ENCODE data around the gene ZNF346.

The ZNF346 gene, protein sequence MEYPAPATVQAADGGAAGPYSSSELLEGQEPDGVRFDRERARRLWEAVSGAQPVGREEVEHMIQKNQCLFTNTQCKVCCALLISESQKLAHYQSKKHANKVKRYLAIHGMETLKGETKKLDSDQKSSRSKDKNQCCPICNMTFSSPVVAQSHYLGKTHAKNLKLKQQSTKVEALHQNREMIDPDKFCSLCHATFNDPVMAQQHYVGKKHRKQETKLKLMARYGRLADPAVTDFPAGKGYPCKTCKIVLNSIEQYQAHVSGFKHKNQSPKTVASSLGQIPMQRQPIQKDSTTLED

DNA sequence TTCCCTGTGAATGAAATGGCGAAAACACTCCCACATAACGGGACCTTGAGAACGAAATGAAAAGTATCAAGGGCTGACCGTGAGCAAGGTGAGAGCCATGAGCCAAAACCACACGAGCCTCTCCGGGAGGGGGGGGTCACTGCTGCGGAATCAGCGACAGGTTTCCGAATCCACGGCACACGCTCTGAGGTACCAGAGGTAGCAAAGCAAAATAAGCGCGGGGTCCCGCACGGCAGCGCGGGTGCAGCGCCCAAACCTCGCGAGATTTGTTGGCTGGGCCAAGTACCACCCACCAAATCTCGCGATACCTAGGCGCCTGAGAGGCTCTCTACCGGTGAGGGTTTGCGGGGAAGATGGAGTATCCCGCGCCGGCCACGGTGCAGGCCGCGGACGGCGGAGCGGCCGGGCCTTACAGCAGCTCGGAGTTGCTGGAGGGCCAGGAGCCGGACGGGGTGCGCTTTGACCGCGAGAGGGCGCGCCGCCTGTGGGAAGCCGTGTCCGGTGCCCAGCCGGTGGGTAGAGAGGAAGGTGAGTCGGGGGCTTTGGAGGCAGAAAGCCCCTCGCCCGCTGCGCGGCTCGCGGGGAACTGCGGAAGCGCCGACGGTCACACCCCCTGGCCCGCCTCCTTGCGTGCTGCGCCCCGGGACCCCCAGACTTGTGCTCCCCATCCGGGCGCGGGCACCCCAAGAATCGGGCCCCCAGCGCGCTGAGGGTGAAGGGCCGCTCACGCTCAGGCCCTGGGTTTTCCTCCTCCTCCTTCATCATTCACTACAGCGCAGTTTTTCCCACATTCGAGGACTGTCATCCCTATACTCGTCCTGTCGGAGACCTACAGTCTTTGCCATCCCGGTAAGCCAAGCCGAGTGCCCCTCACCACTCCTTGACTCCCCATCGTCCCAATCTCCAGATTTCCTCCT, at the start of gene ZNF346:
TSS of gene ZNF346 (plus strand) at position 311 of the 917 bp plus-strand sequence. CDS start at position 354, 43 bp downstream.
- H3K27ac ChIP-seq (ENCODE audit: extremely low read depth, low read depth, low read length), result peak within 1 kb of the TSS; percentile 96
- TF ChIP-seq ZBTB48 (tag by site-specific recombination; IDR thresholded peaks at IDR 0.05) (peak; percentile 87; the same call in 1 of the 2 replicates), ZNF510 (tag by site-specific recombination; IDR thresholded peaks at IDR 0.05; ENCODE audit: insufficient replicate concordance) (no peak), ZNF560 (tag by site-specific recombination; IDR thresholded peaks at IDR 0.05; ENCODE audit: borderline replicate concordance) (no peak), ZFP37 (tag by site-specific recombination; IDR thresholded peaks at IDR 0.05) (peak; percentile 79), ZNF302 (tag by site-specific recombination; IDR thresholded peaks at IDR 0.05; ENCODE audit: low read depth) (no peak), ZNF324 (tag by site-specific recombination; IDR thresholded peaks at IDR 0.05) (peak; percentile 84), ZNF629 (tag by site-specific recombination; IDR thresholded peaks at IDR 0.05) (0 out of 2 replicates have a peak, but pooled peaks have one; percentile 31), HOXD13 (CRISPR knock-in tag; IDR thresholded peaks at IDR 0.05; ENCODE audit: borderline replicate concordance) (no peak), SALL2 (tag by site-specific recombination; IDR thresholded peaks at IDR 0.05; ENCODE audit: borderline replicate concordance) (no peak), KLF8 (tag by site-specific recombination; IDR thresholded peaks at IDR 0.05) (peak; percentile 63), ZNF341 (tag by site-specific recombination; IDR thresholded peaks at IDR 0.05; ENCODE audit: low read depth) (peak; percentile 34), ZNF404 (tag by site-specific recombination; IDR thresholded peaks at IDR 0.05) (no peak), ZNF10 (tag by site-specific recombination; IDR thresholded peaks at IDR 0.05) (no peak), ZNF391 (tag by site-specific recombination; IDR thresholded peaks at IDR 0.05; ENCODE audit: borderline replicate concordance, low read depth) (no peak), TRIM28 (IDR thresholded peaks at IDR 0.05; ENCODE audit: borderline replicate concordance, low read length) (no peak), ZNF660 (tag by site-specific recombination; IDR thresholded peaks at IDR 0.05) (peak; percentile 67), ZBTB21 (tag by site-specific recombination; IDR thresholded peaks at IDR 0.05) (no peak), OVOL3 (tag by site-specific recombination; IDR thresholded peaks at IDR 0.05) (0 out of 2 replicates have a peak, but pooled peaks have one; percentile 54)
- TF ChIP-seq, protein P1, sequence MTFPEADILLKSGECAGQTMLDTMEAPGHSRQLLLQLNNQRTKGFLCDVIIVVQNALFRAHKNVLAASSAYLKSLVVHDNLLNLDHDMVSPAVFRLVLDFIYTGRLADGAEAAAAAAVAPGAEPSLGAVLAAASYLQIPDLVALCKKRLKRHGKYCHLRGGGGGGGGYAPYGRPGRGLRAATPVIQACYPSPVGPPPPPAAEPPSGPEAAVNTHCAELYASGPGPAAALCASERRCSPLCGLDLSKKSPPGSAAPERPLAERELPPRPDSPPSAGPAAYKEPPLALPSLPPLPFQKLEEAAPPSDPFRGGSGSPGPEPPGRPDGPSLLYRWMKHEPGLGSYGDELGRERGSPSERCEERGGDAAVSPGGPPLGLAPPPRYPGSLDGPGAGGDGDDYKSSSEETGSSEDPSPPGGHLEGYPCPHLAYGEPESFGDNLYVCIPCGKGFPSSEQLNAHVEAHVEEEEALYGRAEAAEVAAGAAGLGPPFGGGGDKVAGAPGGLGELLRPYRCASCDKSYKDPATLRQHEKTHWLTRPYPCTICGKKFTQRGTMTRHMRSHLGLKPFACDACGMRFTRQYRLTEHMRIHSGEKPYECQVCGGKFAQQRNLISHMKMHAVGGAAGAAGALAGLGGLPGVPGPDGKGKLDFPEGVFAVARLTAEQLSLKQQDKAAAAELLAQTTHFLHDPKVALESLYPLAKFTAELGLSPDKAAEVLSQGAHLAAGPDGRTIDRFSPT (tag by site-specific recombination; IDR thresholded peaks at IDR 0.05), result 0 out of 2 replicates have a peak, but pooled peaks have one; percentile 49
- TF ChIP-seq, protein P2, sequence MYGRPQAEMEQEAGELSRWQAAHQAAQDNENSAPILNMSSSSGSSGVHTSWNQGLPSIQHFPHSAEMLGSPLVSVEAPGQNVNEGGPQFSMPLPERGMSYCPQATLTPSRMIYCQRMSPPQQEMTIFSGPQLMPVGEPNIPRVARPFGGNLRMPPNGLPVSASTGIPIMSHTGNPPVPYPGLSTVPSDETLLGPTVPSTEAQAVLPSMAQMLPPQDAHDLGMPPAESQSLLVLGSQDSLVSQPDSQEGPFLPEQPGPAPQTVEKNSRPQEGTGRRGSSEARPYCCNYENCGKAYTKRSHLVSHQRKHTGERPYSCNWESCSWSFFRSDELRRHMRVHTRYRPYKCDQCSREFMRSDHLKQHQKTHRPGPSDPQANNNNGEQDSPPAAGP (tag by site-specific recombination; IDR thresholded peaks at IDR 0.05), result 0 out of 2 replicates have a peak, but pooled peaks have one; percentile 16
- TF ChIP-seq, protein P3, sequence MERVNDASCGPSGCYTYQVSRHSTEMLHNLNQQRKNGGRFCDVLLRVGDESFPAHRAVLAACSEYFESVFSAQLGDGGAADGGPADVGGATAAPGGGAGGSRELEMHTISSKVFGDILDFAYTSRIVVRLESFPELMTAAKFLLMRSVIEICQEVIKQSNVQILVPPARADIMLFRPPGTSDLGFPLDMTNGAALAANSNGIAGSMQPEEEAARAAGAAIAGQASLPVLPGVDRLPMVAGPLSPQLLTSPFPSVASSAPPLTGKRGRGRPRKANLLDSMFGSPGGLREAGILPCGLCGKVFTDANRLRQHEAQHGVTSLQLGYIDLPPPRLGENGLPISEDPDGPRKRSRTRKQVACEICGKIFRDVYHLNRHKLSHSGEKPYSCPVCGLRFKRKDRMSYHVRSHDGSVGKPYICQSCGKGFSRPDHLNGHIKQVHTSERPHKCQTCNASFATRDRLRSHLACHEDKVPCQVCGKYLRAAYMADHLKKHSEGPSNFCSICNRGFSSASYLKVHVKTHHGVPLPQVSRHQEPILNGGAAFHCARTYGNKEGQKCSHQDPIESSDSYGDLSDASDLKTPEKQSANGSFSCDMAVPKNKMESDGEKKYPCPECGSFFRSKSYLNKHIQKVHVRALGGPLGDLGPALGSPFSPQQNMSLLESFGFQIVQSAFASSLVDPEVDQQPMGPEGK (tag by site-specific recombination; IDR thresholded peaks at IDR 0.05), result peak; percentile 70
- TF ChIP-seq, protein P4, sequence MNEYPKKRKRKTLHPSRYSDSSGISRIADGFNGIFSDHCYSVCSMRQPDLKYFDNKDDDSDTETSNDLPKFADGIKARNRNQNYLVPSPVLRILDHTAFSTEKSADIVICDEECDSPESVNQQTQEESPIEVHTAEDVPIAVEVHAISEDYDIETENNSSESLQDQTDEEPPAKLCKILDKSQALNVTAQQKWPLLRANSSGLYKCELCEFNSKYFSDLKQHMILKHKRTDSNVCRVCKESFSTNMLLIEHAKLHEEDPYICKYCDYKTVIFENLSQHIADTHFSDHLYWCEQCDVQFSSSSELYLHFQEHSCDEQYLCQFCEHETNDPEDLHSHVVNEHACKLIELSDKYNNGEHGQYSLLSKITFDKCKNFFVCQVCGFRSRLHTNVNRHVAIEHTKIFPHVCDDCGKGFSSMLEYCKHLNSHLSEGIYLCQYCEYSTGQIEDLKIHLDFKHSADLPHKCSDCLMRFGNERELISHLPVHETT (tag by site-specific recombination; IDR thresholded peaks at IDR 0.05), result no peak
- TF ChIP-seq, protein P5, sequence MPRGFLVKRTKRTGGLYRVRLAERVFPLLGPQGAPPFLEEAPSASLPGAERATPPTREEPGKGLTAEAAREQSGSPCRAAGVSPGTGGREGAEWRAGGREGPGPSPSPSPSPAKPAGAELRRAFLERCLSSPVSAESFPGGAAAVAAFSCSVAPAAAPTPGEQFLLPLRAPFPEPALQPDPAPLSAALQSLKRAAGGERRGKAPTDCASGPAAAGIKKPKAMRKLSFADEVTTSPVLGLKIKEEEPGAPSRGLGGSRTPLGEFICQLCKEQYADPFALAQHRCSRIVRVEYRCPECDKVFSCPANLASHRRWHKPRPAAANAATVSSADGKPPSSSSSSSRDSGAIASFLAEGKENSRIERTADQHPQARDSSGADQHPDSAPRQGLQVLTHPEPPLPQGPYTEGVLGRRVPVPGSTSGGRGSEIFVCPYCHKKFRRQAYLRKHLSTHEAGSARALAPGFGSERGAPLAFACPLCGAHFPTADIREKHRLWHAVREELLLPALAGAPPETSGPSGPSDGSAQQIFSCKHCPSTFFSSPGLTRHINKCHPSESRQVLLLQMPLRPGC (tag by site-specific recombination; IDR thresholded peaks at IDR 0.05), result peak; percentile 15; the same call in 1 of the 2 replicates
- TF ChIP-seq, protein P6, sequence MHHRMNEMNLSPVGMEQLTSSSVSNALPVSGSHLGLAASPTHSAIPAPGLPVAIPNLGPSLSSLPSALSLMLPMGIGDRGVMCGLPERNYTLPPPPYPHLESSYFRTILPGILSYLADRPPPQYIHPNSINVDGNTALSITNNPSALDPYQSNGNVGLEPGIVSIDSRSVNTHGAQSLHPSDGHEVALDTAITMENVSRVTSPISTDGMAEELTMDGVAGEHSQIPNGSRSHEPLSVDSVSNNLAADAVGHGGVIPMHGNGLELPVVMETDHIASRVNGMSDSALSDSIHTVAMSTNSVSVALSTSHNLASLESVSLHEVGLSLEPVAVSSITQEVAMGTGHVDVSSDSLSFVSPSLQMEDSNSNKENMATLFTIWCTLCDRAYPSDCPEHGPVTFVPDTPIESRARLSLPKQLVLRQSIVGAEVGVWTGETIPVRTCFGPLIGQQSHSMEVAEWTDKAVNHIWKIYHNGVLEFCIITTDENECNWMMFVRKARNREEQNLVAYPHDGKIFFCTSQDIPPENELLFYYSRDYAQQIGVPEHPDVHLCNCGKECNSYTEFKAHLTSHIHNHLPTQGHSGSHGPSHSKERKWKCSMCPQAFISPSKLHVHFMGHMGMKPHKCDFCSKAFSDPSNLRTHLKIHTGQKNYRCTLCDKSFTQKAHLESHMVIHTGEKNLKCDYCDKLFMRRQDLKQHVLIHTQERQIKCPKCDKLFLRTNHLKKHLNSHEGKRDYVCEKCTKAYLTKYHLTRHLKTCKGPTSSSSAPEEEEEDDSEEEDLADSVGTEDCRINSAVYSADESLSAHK (tag by site-specific recombination; IDR thresholded peaks at IDR 0.05), result 0 out of 2 replicates have a peak, but pooled peaks have one; percentile 11

More for the DNA sequence above, at the start of gene ZNF346:
- peak within 1 kb of the TSS; percentile 84 for H3K4me3 ChIP-seq (ENCODE audit: low read depth, low read length)
- no peaks in the 10 kb centered on the region for H3K9me3 ChIP-seq (ENCODE audit: control insufficient read depth, insufficient read depth, low read depth, low read length)
- no peaks in the 10 kb centered on the region for H3K4me1 ChIP-seq (ENCODE audit: control insufficient read depth, insufficient read depth, low read length)
- ChIA-PET POLR2A (interaction anchor here (0.8 to 2.8 kb wide), 4 partner anchors 9 to 18 kb away, joined by 3 to 14 read pairs (median 4); partner anchors contain the start of gene UIMC1), CTCF (interaction anchor here (0.6 to 1.3 kb wide), 7 partner anchors 15 to 1163 kb away, joined by 3 to 5 read pairs (median 4); no protein-coding TSS in a partner anchor)
- peaks cover 22 to 26% of the 10 kb centered on the region in 2 experiments; a peak in 2 of 3 replicates for H3K36me3 ChIP-seq (ENCODE audit: control insufficient read depth in 2 of 2, insufficient read depth in 1 of 2, low read length in 2 of 2)

Data from HEK293 (cell line).